ENCODE measurements around the gene TRABD2B. TPM values are rescaled to one million over a fixed set of nuclear protein-coding genes. Genes with fewer than 3 reads are reported as not detected.

TRABD2B gene
- total RNA-seq, 1 donor from 2014 or later, result 0.64 TPM

DNA sequence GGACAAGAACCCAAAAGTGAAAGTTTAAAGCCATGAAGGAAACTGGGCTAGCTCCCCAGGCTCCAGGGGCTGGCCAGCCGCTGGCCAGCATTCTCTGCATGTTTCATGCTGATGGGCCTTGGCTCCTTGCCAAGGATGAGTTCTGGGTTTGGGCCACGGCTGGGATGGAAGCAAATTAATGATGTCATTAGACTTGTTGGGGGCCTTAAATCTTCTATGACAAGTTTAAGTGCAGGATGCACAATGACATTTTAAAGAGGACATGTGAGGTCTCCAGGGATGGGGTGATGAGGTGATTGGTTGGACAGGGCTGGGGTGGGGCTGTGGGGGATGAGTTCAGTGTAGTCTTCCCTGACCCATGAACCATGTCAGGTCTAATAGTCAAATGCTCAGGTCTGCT lies 199.6 kb downstream of the TRABD2B start:
- no peak overlapping the region for H3K27ac Mint-ChIP-seq (ENCODE audit: unreplicated experiment)
- no peak for DNase-seq
- TF ChIP-seq, protein P1, sequence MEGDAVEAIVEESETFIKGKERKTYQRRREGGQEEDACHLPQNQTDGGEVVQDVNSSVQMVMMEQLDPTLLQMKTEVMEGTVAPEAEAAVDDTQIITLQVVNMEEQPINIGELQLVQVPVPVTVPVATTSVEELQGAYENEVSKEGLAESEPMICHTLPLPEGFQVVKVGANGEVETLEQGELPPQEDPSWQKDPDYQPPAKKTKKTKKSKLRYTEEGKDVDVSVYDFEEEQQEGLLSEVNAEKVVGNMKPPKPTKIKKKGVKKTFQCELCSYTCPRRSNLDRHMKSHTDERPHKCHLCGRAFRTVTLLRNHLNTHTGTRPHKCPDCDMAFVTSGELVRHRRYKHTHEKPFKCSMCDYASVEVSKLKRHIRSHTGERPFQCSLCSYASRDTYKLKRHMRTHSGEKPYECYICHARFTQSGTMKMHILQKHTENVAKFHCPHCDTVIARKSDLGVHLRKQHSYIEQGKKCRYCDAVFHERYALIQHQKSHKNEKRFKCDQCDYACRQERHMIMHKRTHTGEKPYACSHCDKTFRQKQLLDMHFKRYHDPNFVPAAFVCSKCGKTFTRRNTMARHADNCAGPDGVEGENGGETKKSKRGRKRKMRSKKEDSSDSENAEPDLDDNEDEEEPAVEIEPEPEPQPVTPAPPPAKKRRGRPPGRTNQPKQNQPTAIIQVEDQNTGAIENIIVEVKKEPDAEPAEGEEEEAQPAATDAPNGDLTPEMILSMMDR (IDR thresholded peaks at IDR 0.05; ENCODE audit: partially characterized antibody, unreplicated experiment), result no peak
- peaks cover 16% of the 10 kb centered on the region for H3K27me3 Mint-ChIP-seq (ENCODE audit: unreplicated experiment)
- peaks cover 7% of the 10 kb centered on the region for H3K4me1 Mint-ChIP-seq (ENCODE audit: low read depth, unreplicated experiment)
- no peak overlapping the region for H3K4me3 Mint-ChIP-seq (ENCODE audit: unreplicated experiment)
- peaks cover 7% of the 10 kb centered on the region for H3K9me3 Mint-ChIP-seq (ENCODE audit: unreplicated experiment)
- peaks cover 8% of the 10 kb centered on the region for H3K36me3 Mint-ChIP-seq (ENCODE audit: unreplicated experiment)

DNA sequence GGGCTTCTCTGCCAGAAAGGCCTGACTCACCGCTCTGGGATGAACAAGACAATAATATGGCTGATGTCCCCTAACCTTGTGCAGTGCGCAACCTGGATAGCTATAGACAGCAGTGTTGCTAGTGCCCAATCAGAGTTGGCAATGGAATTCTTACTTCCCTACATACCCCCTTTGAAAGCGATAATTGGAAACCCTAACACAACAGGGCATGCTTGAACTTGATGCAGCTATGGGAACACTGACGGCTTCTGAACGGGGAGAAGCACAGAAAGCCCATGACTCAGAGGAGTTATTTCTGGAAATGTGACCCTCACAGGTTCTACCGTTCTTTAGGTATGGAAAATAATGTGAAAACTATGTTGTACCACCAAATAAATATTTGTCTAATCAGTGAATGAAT lies 200.6 kb downstream of the TRABD2B start:
- H3K4me1 Mint-ChIP-seq (ENCODE audit: low read depth, unreplicated experiment), result peaks cover 3% of the 10 kb centered on the region
- peaks cover 16% of the 10 kb centered on the region for H3K27me3 Mint-ChIP-seq (ENCODE audit: unreplicated experiment)
- peaks cover 7% of the 10 kb centered on the region for H3K9me3 Mint-ChIP-seq (ENCODE audit: unreplicated experiment)

DNA sequence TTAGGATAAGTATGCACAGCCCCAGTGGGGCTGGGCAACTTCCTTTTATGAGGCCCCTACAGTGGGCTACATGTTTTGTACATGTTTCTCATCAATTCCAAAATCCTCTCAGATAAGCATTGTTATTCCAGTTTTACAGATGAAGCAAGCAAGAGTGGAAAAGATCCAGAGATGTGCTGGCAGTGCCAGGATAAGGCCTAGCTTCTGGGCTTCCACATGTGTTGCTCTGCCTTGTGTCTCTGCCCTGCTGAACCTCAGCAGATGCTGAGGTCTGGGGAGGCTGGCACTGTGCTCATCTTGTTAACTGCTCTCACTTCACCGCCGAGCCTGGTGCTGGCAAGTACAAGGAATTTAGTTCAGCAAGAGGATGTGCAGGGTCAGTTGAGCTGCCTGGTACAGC lies 202.1 kb downstream of the TRABD2B start:
- peaks cover 16% of the 10 kb centered on the region for H3K27me3 Mint-ChIP-seq (ENCODE audit: unreplicated experiment)
- H3K4me3 Mint-ChIP-seq (ENCODE audit: unreplicated experiment), result no peak overlapping the region
- peaks cover 4% of the 10 kb centered on the region for H3K4me1 Mint-ChIP-seq (ENCODE audit: low read depth, unreplicated experiment)

More for the DNA sequence above, 200.6 kb downstream of the TRABD2B start:
- no peak overlapping the region for H3K27ac Mint-ChIP-seq (ENCODE audit: unreplicated experiment)
- TF ChIP-seq, protein P1 (IDR thresholded peaks at IDR 0.05; ENCODE audit: partially characterized antibody, unreplicated experiment), result no peak
- DNase-seq, result no peak
- H3K36me3 Mint-ChIP-seq (ENCODE audit: unreplicated experiment), result peaks cover 8% of the 10 kb centered on the region
- no peak overlapping the region for H3K4me3 Mint-ChIP-seq (ENCODE audit: unreplicated experiment)

DNA sequence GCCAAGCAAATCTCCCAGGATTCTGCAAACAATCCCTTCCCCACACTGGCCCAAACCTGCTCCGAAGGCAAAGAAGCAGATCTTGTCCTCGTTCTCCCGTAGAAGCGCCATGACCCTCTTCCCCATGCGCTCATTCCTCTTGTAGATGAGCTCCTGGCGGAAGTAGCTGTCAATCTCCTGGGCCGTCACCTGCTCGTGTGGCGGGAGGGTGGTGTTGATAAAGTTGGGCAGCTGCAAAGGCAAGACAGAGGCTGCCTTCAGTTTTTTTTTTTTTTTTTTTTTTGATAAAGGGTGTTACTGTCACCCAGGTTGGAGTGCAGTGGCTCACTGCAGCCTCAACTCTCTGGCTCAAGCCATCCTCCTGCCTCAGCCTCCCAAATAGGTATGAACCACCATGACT lies 202.7 kb downstream of the TRABD2B start:
- Mint-ChIP-seq H3K27ac (ENCODE audit: unreplicated experiment) (no peak overlapping the region), H3K9me3 (ENCODE audit: unreplicated experiment) (peaks cover 2% of the 10 kb centered on the region), H3K27me3 (ENCODE audit: unreplicated experiment) (peaks cover 14% of the 10 kb centered on the region), H3K4me3 (ENCODE audit: unreplicated experiment) (no peak overlapping the region), H3K36me3 (ENCODE audit: unreplicated experiment) (peaks cover under 1% of the 10 kb centered on the region), H3K4me1 (ENCODE audit: low read depth, unreplicated experiment) (peaks cover 4% of the 10 kb centered on the region)
- DNase-seq, result no peak
- TF ChIP-seq, protein P1 (IDR thresholded peaks at IDR 0.05; ENCODE audit: partially characterized antibody, unreplicated experiment), result no peak

More for the DNA sequence above, 202.1 kb downstream of the TRABD2B start:
- no peak for DNase-seq
- TF ChIP-seq, protein P1 (IDR thresholded peaks at IDR 0.05; ENCODE audit: partially characterized antibody, unreplicated experiment), result no peak
- Mint-ChIP-seq H3K36me3 (ENCODE audit: unreplicated experiment) (peaks cover 6% of the 10 kb centered on the region), H3K27ac (ENCODE audit: unreplicated experiment) (no peak overlapping the region), H3K9me3 (ENCODE audit: unreplicated experiment) (peaks cover 7% of the 10 kb centered on the region)

DNA sequence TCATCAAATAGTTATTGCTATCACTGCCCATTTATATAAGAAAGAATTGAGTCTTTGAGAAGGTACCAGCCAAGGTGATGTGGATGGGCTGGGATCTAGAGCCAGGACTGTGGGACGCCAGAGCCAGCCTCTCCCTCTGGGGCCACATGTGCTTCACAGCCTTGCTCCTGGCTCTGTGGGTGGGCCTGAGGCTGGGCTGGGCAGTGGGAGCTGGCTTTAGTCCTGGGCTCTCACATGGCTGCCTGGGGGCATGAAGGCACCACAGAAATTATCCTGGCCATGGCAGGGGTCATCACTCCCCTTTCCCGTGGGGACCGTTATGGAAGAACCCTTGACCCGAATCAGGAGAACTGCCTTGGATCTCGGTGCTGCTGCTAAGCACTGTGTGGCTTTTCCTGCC lies 203.1 kb downstream of the TRABD2B start:
- Mint-ChIP-seq H3K4me3 (ENCODE audit: unreplicated experiment) (no peak overlapping the region), H3K9me3 (ENCODE audit: unreplicated experiment) (peaks cover 2% of the 10 kb centered on the region), H3K27ac (ENCODE audit: unreplicated experiment) (no peak overlapping the region), H3K36me3 (ENCODE audit: unreplicated experiment) (no peaks in the 10 kb centered on the region), H3K4me1 (ENCODE audit: low read depth, unreplicated experiment) (peaks cover 4% of the 10 kb centered on the region), H3K27me3 (ENCODE audit: unreplicated experiment) (peaks cover 12% of the 10 kb centered on the region)
- no peak for DNase-seq
- TF ChIP-seq, protein P1 (IDR thresholded peaks at IDR 0.05; ENCODE audit: partially characterized antibody, unreplicated experiment), result no peak
